Fibroblast of lung (primary cell): Measurements from ENCODE around the gene CLSTN1. TPM values are rescaled to one million over a fixed set of nuclear protein-coding genes. Genes with fewer than 3 reads are reported as not detected.

Source experiments
- DNase-seq, 2 donors: peaks; one replicate each; pipeline versions ENCODE4 v3.0.0 to v3.0.0-alpha.2; 2010; ENCODE audit warnings: low read depth in 2 of 2
- H2AFZ ChIP-seq: 2 replicates; pipeline ENCODE4 v1.5.1; 2012; ENCODE audit warnings: low read length, control low read depth, inconsistent platforms
- H3K27ac ChIP-seq: 2 replicates; pipeline ENCODE4 v1.5.1; 2011; ENCODE audit warnings: low read length, control low read depth; ENCODE audit not compliant: insufficient read depth
- H3K27me3 ChIP-seq: 2 replicates; pipeline ENCODE4 v1.5.1; 2011; ENCODE audit warnings: mild to moderate bottlenecking, low read length; ENCODE audit not compliant: control insufficient read depth, insufficient read depth
- H3K36me3 ChIP-seq: 2 replicates; pipeline ENCODE4 v1.5.1; 2011; ENCODE audit warnings: low read length; ENCODE audit not compliant: control insufficient read depth, insufficient read depth
- H3K4me1 ChIP-seq: 2 replicates; pipeline ENCODE4 v1.5.1; 2011; ENCODE audit warnings: low read length; ENCODE audit not compliant: control insufficient read depth, insufficient read depth; ENCODE audit errors: extremely low read depth
- H3K4me2 ChIP-seq: 2 replicates; pipeline ENCODE4 v1.5.1; 2011; ENCODE audit warnings: low read length, control low read depth; ENCODE audit not compliant: insufficient read depth; ENCODE audit errors: extremely low read depth
- H3K4me3 ChIP-seq, 4 experiments: fragments of 200-600 bp in 1 of 4; sonication (generic) in 1 of 4; replicated peaks in 1 of 4; 2 replicates each; pipeline ENCODE4 v1.5.1; 2011 to 2016; ENCODE audit warnings: low read length in 4 of 4, low read depth in 3 of 4, mild to moderate bottlenecking in 3 of 4, control low read depth in 2 of 4, inconsistent platforms in 1 of 4, mixed read lengths in 1 of 4; ENCODE audit not compliant: insufficient read depth in 1 of 4; ENCODE audit errors: control extremely low read depth in 1 of 4
- H3K79me2 ChIP-seq: 2 replicates; pipeline ENCODE4 v1.5.1; 2012; ENCODE audit warnings: mild to moderate bottlenecking, low read length, inconsistent platforms; ENCODE audit not compliant: control insufficient read depth, insufficient read depth
- H3K9ac ChIP-seq: 2 replicates; pipeline ENCODE4 v1.5.1; 2011; ENCODE audit warnings: mild to moderate bottlenecking, low read length, control low read depth; ENCODE audit not compliant: insufficient read depth
- H3K9me3 ChIP-seq: 2 replicates; pipeline ENCODE4 v1.5.1; 2012; ENCODE audit warnings: low read depth, low read length; ENCODE audit not compliant: control insufficient read depth, insufficient read depth
- H4K20me1 ChIP-seq: 2 replicates; pipeline ENCODE4 v1.5.1; 2011; ENCODE audit warnings: low read length; ENCODE audit not compliant: control insufficient read depth, insufficient read depth; ENCODE audit errors: extremely low read depth
- EZH2 ChIP-seq: IDR thresholded peaks from 2 replicates; pipeline ENCODE4 v1.5.1; 2012; ENCODE audit warnings: low read length, control low read depth, mild to moderate bottlenecking; ENCODE audit errors: missing control alignments
- polyA plus RNA-seq, 2 donors: library from polyadenylated mRNA; depleted of rRNA in 1 of 2; stranded (reverse) in 1 of 2; unstranded in 1 of 2; fragments of >200 nt; gene quantifications; 2 replicates each; pipeline ENCODE4 v1.2.1, GENCODE V29; 2011 to 2012; ENCODE audit warnings: missing spikeins in 1 of 2
- total RNA-seq: library from RNA; depleted of rRNA; stranded (reverse); fragments of >200 nt; gene quantifications from 2 replicates; pipeline ENCODE4 v1.2.1, GENCODE V29; 2014
- TF ChIP-seq, protein P1 (sequence below), 2 donors: IDR thresholded peaks in 1 of 2; conservative IDR thresholded peaks in 1 of 2; 1 replicate in 1 of 2; 2 replicates in 1 of 2; pipeline ENCODE4 v1.5.1; 2011 to 2012; ENCODE audit warnings: low read length in 2 of 2, control low read depth in 1 of 2, inconsistent platforms in 1 of 2, low read depth in 1 of 2, mild to moderate bottlenecking in 1 of 2

CLSTN1 gene
- total and polyA plus RNA-seq, 2 donors (not counting 1 experiment from before 2014, with no cell fraction given) = 57.4 to 115 TPM

DNA sequence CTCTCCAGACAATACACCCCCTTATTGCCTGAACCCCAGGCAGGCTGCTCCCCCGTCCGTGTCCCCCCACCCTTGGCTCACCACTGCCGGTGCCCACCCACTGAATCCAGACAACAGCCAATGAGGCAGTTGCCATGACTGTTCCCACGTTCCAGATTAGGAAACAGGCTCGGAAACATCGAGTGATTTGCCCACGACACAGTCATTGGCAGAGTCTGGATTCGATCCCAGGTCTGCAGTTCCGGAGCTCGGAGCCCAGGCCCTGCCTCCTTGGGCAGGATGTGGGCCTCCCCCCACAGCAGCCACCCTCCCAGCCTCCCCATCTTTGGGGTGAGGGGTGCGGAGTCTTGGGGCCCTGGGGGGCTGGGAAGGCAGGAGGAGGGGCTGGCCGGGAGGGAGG lies 20.3 kb upstream of the CLSTN1 start:
- H3K4me3 ChIP-seq = no peak overlapping the region
- no peak overlapping the region for H3K4me2 ChIP-seq
- no peak overlapping the region for H2AFZ ChIP-seq
- peaks cover 8% of the 10 kb centered on the region for H3K27me3 ChIP-seq
- DNase-seq = no peak
- TF ChIP-seq, protein P1, sequence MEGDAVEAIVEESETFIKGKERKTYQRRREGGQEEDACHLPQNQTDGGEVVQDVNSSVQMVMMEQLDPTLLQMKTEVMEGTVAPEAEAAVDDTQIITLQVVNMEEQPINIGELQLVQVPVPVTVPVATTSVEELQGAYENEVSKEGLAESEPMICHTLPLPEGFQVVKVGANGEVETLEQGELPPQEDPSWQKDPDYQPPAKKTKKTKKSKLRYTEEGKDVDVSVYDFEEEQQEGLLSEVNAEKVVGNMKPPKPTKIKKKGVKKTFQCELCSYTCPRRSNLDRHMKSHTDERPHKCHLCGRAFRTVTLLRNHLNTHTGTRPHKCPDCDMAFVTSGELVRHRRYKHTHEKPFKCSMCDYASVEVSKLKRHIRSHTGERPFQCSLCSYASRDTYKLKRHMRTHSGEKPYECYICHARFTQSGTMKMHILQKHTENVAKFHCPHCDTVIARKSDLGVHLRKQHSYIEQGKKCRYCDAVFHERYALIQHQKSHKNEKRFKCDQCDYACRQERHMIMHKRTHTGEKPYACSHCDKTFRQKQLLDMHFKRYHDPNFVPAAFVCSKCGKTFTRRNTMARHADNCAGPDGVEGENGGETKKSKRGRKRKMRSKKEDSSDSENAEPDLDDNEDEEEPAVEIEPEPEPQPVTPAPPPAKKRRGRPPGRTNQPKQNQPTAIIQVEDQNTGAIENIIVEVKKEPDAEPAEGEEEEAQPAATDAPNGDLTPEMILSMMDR (conservative IDR thresholded peaks at IDR 0.05 in 1 of 2, IDR thresholded peaks at IDR 0.05 in 1 of 2; ENCODE audit: low read depth in 1 of 2, low read length in 2 of 2) = no peak
- TF ChIP-seq EZH2 = no peak
- no peaks in the 10 kb centered on the region for H3K4me1 ChIP-seq
- H3K9me3 ChIP-seq = no peaks in the 10 kb centered on the region
- H3K9ac ChIP-seq = no peak overlapping the region
- no peaks in the 10 kb centered on the region for H4K20me1 ChIP-seq
- H3K27ac ChIP-seq = no peak overlapping the region
- H3K36me3 ChIP-seq = no peaks in the 10 kb centered on the region
- H3K79me2 ChIP-seq = no peaks in the 10 kb centered on the region

- Histone ChIP-seq H3K4me3 (no peak overlapping the region), H3K36me3 (no peaks in the 10 kb centered on the region), H3K9ac (no peak overlapping the region), H2AFZ (no peak overlapping the region), H3K4me2 (no peak overlapping the region), H3K27me3 (peaks cover 8% of the 10 kb centered on the region), H3K9me3 (no peaks in the 10 kb centered on the region), H3K79me2 (no peaks in the 10 kb centered on the region), H3K27ac (no peak overlapping the region), H4K20me1 (no peaks in the 10 kb centered on the region), H3K4me1 (no peaks in the 10 kb centered on the region)
- TF ChIP-seq, protein P1 (conservative IDR thresholded peaks at IDR 0.05 in 1 of 2, IDR thresholded peaks at IDR 0.05 in 1 of 2; ENCODE audit: low read depth in 1 of 2, low read length in 2 of 2) = no peak
- TF ChIP-seq EZH2 = no peak
- DNase-seq = no peak
Measured at GRCh38 chr1:9843576-9843945, 19.8 kb upstream of the CLSTN1 start.

DNA sequence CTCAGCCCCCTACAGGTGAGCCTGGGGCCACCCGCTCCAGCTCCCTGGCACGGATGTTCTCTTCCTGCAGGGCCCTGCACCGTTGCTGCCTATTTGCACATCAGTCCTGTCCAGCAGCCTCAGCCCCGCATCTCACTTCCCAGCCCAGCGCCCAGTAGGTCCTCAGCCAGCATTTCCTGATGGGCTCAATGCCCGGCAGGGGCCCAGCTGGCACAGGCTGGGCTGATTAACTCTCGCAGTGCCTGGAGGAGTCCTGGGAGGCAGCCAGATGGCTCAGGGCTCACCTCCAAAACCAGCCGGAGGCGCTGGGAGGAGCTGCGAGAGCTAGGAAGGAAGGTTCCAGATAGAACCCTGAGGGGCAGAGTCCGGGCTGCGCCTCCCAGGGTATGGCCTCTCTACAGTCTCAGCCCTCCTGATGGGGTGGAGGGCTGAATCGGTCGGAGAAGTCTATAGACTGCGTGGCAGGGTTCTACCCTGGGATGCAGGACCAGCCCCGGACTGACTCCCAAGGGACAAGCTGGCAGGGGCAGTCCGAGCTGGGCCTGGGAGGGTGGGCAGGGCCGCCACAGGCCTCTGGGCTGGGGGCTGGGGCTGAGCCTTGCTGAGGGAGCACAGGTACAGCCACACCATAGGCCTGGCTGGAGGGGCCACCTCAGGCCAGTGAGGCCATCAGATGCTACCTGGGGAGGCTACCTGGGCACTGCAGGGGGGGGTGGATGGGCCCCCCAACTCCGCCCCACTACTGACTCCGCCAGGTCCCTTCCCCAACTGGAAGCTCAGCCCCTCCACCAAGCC lies 19.2 kb upstream of the CLSTN1 start:
- H3K36me3 ChIP-seq = no peaks in the 10 kb centered on the region
- H3K27me3 ChIP-seq = peaks cover 8% of the 10 kb centered on the region
- H3K4me1 ChIP-seq = no peaks in the 10 kb centered on the region
- H2AFZ ChIP-seq = no peak overlapping the region
- H4K20me1 ChIP-seq = no peaks in the 10 kb centered on the region
- H3K4me2 ChIP-seq = no peak overlapping the region
- H3K79me2 ChIP-seq = no peaks in the 10 kb centered on the region
- no peak overlapping the region for H3K4me3 ChIP-seq
- no peaks in the 10 kb centered on the region for H3K9me3 ChIP-seq
- peak in 1 of 2 donors; percentile 28 for DNase-seq
- no peak overlapping the region for H3K9ac ChIP-seq
- no peak overlapping the region for H3K27ac ChIP-seq
- no peak for TF ChIP-seq EZH2
- TF ChIP-seq, protein P1 (conservative IDR thresholded peaks at IDR 0.05 in 1 of 2, IDR thresholded peaks at IDR 0.05 in 1 of 2; ENCODE audit: low read depth in 1 of 2, low read length in 2 of 2) = no peak
